GM18868 (cell line): Measurements from ENCODE around the gene APP.

Experiments
- ATAC-seq: cut with Tn5 transposase; IDR thresholded peaks from one replicate; pipeline ENCODE4 v1.9.1; 2021; ENCODE audit warnings: mild to moderate bottlenecking, moderate library complexity; ENCODE audit not compliant: unreplicated experiment

The APP gene

DNA sequence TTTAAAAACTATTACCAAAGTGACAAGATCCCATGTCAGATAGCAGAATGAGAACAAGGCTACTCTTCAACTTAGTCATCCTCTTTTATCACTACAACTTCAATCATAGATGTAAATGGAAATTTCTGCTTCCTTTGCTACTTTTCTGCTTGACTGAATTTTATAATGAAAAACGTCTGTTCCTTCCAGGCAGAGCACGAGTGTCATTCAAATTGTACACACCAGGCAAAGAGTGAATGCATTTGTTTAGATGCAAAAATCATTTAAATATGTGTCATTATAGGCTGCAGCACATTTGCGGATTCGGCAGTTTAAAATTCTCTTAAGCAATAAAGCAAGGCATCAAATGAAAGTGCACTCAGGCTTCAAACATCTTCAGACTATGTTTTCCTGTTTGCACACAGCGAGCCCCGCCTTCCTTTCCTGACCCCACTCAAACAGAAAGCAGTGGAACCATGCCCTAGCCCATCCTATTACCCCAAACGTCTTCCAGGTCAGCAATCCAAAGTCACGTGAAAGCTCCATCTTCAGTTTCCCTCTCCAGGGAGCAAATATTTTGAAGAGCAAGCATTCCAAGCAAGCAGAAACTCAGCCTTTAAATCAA is 99.6 kb downstream of the APP start:
- ATAC-seq: no peak

DNA sequence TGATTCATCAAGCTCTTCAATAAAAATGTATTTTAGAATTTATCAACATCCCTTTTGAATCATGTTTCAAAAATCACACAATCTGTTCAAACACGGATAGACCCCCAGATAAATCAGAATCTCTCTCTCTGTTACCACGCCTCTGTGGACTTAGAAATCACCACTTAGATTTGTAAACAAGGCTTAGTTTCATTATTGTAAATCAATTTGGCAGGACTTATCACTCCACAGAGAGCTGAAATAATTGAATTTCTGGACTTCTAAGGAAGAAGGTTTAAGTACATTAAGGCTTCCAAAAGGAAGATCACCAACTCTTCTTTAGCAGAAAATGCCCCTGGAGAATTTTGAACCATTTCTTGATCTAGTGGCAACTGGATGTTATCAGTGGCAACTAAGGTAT is 100.4 kb downstream of the APP start:
- no peak for ATAC-seq

DNA sequence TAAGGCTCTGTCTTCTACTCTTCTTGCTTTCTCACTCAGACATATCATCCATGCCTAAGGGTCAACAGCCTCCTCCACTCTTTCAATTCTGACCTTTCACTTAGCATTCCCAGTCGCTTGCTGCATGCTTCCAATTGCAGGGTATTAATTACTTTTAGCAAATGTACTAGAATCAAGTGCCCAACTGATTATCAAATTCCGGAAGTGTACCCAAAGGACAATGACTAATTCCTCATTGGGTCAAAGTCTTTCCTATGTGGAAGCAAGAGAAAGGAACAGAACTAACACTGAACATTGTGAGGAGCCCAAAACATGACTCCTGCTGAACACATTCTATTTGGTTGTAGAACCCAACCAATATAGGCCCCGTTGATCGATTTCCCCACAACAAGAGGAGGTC is 101.8 kb downstream of the APP start:
- ATAC-seq: no peak

DNA sequence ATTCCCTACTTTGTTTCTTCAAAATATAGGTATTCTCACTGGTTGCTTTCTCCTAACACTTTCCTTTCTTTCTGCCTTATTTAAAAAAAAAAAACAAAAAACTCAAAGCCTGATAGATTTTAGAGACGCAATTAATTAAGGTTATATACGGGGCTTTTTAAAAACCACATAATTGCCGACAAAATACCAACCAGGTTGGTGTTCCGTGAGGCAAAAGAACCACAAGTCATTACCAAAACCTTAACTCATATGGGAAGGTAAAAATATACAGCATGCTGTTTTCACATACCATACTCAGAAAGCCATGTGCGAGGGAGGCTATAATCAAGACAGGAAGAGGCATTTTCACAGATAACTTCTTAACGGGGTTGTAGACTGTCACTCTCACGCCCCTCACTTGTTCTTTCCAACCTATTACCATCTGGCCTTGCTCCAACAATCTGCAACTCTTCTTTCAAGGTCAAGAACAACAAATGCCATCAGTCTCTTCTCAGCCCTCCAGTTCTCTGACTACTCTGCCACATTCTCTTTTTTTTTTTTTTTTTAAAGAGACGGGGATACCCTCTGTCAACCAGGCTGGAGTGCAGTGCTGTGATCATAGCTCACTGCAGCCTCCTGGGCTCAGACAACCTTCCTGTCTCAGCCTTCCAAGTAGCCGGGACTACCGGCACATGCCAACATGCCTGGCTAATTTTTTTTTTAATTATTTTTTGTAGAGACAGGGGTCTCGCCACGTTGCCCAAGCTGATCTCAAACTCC is 102.6 kb downstream of the APP start:
- ATAC-seq: no peak

DNA sequence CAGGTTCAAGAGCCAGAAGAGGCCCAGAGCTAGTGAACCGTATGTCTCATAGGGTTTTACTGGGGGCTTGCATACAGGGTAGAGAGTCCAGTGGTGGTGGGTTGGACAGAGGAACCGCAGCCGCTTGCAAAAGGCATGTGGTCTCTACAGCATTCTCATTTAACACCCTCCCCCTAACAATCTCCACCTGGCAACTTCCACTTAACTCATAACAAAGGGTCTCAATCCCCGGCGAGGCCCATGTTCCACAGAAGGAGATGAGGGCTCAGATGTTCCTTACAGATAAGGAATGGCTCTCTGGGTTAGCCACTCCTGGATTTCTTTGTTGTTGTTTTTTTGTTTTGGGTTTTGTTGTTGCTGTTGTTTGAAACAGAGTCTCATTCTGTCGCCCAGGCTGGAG is 106.1 kb downstream of the APP start:
- no peak for ATAC-seq

DNA sequence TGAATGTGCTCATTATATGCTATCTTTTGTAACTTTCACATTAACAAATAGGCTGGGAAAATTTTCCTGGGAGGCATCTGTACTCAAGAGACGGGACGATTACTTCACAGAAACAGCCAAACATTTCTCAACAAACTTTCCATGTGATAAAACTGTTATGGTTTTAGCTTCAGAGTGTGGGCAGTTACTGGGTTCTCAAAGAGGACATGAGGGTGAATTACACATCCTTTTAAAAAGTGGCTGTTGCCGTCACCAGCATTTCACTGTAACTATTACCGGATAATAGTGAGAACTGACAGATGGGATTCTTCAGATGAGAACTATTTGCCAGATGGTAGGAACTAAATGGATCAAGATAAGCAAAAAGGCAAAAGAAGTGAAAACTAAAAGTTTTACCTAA is 109.1 kb downstream of the APP start:
- no peak for ATAC-seq

DNA sequence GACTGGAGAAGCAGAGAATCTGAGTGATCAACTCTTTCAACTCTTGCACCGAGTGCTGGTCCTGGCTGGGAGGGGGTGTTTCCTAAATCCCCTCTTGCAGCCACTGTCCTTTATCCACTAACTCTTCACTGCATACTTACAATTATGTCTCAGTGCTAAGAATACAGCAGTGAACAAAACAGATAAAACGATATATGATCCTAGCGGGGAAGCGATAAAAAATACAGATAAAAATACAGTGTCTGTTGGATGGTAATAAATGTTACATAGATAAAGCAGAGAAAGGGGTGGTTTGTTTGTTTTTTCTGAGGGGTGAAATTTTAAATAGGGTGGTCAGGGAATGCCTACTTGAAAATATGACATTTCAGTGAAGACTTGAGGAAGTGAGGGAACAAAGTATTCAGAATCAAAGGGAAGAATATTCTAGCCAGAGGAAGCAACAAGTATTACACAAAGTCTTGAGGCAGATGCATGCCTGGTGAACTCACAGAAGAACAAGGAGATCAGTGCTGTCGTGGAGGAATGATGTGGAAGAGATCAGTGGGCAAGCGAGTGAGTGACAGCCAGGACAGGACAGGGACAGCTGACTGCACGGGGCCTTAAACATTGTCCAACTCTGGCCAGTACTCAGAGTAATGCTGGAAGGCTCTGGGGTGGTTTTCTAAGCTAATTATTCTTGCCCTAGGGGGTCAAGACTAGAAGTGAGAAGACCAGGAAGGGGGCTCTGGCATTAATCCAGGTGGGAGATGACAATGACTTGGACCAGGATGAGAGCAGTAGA is 110.0 kb downstream of the APP start:
- no peak for ATAC-seq

DNA sequence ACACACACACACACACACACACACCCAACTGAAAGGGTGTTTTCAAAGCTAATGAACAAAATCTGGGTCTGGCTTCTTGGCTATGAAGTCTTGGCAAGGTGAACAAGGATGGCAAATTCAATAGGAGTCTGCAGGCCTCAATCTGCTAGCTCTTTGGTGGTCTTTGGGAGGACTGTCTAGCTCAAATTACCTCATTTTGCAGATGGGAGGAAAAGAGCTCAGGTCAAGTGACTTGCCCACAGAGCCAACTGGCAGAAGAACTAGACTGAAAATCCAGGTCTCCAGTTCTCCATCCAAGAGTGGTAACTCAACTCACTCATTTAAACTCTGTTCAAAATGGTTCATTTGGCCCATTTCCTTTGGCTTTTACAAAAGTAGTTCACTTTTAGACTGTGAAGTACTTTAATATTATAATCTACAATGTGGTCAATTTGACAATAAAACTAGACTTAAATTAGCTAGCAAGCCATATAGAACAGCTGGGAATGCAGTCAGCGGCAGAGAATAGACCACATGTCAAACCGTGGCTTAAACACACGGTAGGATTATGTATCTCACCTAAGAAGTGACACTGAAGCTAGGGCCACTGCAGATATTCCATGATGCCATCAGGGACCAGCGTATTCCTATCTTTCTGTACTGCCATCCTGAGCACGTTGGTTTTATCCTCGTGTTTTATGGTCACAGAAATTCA is 112.9 kb downstream of the APP start:
- ATAC-seq: no peak

DNA sequence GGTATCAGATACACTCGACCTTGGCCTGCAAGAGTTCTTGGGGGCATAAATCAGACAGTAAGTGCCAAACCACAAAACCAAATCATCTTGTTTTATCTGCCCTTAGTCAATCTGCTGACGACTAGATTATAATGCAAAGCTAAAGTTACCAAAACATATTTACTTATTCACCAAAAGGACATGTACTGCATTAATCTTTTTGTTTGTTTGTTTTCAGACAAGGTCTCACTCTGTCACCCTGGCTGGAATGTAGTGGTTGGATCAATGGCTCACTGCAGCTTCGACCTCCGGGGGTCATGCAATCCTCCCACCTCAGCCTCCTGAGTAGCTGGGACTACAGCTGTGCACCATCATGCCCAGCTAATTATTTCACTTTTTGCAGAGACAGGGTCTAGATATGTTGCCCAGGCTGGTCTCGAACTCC is 114.7 kb downstream of the APP start:
- ATAC-seq: no peak

DNA sequence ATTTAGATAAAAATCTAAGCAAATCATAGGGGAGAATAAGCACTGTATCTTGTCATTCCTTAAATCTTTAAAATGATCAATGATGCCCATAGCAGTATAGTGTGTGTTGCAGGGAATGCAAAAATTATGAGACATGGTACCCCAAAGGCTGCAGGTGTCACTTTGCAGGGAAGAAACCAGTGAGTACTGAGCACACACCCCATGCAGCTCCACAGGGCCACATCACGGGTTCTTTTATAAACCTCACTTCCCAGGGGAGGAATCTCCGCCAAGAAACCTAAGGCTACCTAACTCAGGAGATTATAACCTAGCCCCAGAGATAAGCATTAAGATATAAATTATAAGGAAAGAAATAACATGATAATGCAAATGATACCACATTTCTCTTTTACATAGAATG is 115.6 kb downstream of the APP start:
- no peak for ATAC-seq

DNA sequence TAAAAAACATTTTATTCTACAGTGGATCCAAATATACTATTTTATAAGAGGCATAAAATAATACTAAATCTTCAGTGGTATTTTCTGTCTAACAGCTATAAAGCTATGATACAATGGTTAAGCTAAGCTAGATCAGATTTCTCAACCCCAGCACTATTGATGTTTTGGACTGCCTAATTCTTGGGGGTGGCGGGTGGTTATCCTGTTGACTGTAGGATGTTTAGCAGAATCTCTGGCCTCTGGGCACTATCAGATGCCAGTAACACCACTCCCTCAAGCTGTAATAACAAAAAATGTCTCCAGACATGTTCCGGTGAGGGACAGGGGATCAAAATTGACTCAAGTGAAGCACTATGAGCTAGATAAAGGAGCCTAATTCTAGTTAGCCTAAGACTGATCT is 118.5 kb downstream of the APP start:
- no peak for ATAC-seq

DNA sequence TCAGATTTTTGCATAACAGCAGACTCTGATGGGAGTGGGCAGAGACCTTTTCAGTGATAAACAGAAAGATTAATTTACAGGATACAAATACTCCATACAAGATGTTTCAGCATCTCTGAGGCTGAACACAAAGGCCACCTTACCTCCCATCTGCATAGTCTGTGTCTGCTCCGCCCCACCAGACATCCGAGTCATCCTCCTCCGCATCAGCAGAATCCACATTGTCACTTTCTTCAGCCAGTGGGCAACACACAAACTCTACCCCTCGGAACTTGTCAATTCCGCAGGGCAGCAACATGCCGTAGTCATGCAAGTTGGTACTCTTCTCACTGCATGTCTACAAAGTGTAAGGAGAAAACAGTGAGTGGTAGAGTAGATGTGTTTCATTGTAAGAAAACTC is 119.7 kb downstream of the APP start:
- no peak for ATAC-seq

DNA sequence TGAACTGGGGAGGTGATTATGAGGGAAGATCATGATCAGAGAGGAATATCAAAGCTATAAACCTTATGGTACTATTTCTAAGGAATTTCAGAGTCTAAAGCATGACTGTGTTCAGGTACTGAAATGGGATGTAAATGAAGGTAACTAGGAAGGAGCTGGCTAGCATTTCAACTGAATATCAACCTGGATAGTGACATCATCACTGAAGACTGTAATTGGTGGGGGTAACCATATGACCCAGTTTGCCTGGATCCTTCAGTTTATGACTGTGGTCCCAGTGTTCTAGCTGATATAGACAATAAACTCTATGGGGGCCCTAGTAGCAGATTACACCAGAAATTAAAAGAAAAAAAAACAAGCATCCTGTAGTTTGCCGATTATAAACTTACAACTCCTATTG is 120.8 kb downstream of the APP start:
- no peak for ATAC-seq

DNA sequence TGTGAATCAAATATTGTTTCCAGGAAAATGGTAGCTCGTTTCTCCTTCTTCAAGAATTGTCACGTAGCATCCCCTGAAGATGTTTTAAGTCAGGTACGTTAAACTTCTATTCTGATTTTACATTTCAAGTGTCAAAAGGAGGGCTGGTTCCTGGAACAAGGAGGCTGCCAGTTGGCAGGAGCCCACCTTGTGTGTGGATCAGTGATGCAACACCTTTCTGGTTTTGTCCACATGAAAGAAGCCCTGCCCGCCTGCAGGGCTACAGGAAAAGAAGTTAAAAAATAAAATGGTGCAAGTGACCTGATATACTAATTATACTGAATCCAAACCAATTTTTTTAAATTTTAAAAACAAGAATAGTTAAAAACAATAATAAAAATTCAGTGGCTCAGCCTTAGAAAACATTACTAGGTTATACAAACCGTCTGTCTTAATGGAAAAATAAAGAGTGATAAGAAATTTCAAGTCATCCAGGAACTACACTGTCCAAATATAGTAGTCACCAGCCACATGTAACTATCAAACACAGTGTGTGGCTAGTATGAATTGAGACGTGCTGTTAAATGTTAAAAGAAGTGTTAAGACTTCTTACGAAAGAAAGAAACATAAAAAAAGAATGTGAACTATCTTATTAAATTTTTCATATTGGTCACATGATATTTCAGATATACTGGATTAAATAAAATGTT is 123.1 kb downstream of the APP start:
- no peak for ATAC-seq

DNA sequence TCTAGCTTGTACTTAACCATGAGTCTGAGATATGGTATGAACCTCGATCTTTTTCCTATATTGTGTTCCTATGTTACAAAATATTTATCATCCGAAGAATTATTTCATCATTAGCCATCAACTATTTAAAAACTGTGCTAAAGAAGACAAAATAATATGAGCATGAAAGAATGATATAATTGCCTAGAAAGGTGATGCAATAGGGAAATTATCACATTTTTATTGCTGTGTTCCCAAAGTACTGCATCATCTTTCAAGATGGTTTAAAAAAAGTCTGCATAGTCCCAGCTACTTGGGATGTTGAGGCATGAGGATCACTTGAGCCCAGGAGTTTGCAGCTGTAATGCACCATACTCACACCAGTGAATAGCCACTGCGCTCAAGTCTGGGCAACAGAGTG is 126.7 kb downstream of the APP start:
- no peak for ATAC-seq

DNA sequence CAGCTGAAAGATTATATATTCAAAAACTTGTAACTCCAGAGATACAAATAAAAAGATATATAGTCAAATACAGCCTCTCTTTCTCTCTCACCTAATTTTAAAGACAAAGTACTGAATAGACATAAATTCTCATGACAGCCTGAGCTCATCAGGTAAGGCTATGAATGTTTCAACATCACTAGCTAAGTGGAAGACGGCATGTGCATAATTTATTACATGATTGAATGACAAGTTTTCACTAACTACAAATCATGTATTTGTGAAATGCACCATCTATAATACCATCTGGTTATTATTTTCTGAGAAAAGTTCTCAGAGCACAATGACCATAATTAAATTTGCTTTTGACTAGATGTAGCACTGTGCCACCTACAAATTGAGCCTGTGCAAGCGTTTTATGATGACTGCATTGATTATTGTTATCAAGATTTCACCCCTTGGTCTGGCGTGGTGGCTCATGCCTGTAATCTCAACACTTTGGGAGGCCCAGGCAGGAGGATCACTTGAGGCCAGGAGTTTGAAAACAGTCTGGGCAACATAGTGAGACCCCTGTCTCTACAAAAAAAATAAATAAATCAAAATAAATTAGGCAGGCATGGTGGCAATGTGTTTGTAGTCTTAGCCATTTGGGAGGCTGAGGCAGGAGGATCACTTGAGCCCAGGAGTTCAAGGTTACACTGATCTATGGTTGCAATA is 128.2 kb downstream of the APP start:
- ATAC-seq: no peak

DNA sequence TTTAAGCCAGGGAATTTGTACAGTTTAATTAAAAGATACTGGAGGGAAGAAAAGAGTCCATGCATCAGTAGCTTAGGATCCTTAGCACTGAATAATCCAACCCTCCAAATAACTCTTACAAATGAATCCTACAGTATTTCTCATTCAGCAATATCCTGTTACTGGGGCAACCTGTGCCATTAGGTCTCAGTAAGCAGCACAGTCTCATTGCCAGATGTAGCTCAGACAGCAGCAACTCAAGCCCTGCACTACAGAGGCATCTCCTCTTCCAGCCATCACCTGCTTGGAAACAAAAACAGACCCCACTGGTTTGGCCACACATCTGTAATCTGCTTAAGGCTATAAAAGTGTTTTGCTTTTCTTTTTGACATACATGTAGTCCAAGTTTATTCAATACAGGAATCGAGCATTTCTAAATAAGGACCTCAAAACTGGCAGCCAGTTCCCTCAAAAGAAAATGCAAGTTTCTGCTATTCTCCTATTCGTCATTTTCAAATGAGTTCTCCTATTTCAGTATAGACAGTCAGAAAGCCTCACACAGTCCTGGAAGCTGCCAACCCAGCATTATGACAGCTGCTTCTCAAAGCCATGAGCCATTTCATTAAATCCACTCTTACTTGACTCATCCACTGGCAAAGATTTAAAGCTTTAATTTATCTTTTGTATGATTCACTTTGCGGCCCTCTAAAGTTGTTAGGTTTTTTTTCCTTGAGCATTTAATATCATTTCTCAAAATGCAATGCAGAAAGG is 129.0 kb downstream of the APP start:
- no peak for ATAC-seq

DNA sequence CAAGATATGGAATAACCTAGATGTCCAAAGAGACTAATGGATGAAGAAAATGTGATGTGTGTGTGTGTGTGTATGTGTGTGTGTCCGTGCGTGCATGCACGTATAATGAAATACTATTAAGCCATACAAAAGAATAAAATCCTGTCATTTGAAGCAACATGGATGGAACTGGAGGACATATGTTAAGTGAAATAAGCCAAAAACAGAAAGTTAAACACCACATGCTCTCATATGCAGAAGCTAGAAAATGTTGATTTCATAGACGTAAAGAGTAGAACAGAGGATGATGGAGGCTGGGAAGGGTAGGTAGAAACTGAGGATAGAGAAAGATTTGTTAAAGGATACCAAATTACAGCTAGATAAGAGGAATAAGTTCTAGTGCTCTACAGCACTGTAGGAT is 133.7 kb downstream of the APP start:
- no peak for ATAC-seq

DNA sequence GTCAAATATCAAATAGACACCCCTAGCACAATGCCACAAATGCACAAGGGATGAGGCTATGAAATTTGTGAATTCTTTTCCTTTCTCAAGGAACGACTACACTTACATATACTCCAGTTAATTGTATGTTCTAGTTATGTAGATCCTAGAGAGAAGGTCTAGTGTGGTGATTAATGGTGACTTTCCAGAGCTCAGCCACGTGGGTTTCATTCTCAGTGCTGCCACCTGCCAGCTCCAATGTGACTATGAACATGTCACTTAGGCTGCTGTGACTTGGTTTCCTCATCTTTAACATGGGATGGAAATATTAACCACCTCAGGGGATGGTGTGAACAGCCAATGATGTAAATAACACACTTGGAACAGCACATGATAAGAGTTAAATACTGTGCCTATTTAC is 138.3 kb downstream of the APP start:
- ATAC-seq: no peak

DNA sequence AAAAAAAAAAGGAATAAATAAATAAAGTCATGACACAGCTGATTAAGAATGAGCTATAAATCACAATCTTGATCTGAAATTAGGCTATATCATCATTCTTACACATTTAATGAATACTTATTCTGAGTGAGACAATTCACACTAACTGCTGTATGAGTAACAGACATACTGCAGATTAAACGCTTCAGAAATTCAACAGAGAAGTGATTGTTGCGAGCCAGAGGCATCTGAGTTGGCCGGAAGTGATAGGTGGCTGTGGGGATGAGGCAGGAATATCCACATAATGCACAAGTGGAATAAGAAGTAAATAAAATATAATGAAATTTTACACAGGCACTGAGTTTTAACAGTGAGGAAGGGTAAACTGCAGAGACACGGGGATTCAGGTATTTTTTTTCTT is 142.4 kb downstream of the APP start:
- ATAC-seq: no peak
